GM19193 (cell line): ENCODE data around the gene SCN5A.

Experiments
- POLR2A ChIP-seq: IDR thresholded peaks from 4 replicates; pipeline ENCODE4 v1.6.1; 2011; ENCODE audit not compliant: insufficient read depth, insufficient read length; ENCODE audit errors: extremely low read depth

SCN5A gene

GRCh38 chr3:38618343-38618742 lies 31.1 kb downstream of the SCN5A start:
- no peak for TF ChIP-seq POLR2A

- no peak for TF ChIP-seq POLR2A
Observed at GRCh38 chr3:38617586-38617985, 31.9 kb downstream of the SCN5A start.

GRCh38 chr3:38617137-38617536 lies 32.4 kb downstream of the SCN5A start:
- no peak for TF ChIP-seq POLR2A

- no peak for TF ChIP-seq POLR2A
Observed at GRCh38 chr3:38616658-38617057, 32.8 kb downstream of the SCN5A start.

GRCh38 chr3:38616111-38616510 lies 33.4 kb downstream of the SCN5A start:
- no peak for TF ChIP-seq POLR2A

GRCh38 chr3:38614651-38615352 lies 34.7 kb downstream of the SCN5A start:
- no peak for TF ChIP-seq POLR2A

- no peak for TF ChIP-seq POLR2A
Observed at GRCh38 chr3:38614091-38614490, 35.4 kb downstream of the SCN5A start.

- TF ChIP-seq POLR2A: no peak
Observed at GRCh38 chr3:38613426-38613825, 36.1 kb downstream of the SCN5A start.

- no peak for TF ChIP-seq POLR2A
Observed at GRCh38 chr3:38611866-38612265, 37.6 kb downstream of the SCN5A start.

- no peak for TF ChIP-seq POLR2A
Observed at GRCh38 chr3:38610934-38611333, 38.6 kb downstream of the SCN5A start.

- TF ChIP-seq POLR2A: no peak
Observed at GRCh38 chr3:38610436-38610835, 39.1 kb downstream of the SCN5A start.

- TF ChIP-seq POLR2A: no peak
Observed at GRCh38 chr3:38609386-38610111, 39.9 kb downstream of the SCN5A start.

GRCh38 chr3:38608961-38609360 lies 40.5 kb downstream of the SCN5A start:
- no peak for TF ChIP-seq POLR2A

- TF ChIP-seq POLR2A: no peak
Observed at GRCh38 chr3:38608086-38608775, 41.3 kb downstream of the SCN5A start.

GRCh38 chr3:38606561-38606960 lies 42.9 kb downstream of the SCN5A start:
- TF ChIP-seq POLR2A: no peak

GRCh38 chr3:38605981-38606380 lies 43.5 kb downstream of the SCN5A start:
- TF ChIP-seq POLR2A: no peak

- no peak for TF ChIP-seq POLR2A
Observed at GRCh38 chr3:38604246-38604645, 45.2 kb downstream of the SCN5A start.

- no peak for TF ChIP-seq POLR2A
Observed at GRCh38 chr3:38603731-38604131, 45.8 kb downstream of the SCN5A start.
